ENCODE results near the gene NRBF2.

NRBF2 gene

DNA sequence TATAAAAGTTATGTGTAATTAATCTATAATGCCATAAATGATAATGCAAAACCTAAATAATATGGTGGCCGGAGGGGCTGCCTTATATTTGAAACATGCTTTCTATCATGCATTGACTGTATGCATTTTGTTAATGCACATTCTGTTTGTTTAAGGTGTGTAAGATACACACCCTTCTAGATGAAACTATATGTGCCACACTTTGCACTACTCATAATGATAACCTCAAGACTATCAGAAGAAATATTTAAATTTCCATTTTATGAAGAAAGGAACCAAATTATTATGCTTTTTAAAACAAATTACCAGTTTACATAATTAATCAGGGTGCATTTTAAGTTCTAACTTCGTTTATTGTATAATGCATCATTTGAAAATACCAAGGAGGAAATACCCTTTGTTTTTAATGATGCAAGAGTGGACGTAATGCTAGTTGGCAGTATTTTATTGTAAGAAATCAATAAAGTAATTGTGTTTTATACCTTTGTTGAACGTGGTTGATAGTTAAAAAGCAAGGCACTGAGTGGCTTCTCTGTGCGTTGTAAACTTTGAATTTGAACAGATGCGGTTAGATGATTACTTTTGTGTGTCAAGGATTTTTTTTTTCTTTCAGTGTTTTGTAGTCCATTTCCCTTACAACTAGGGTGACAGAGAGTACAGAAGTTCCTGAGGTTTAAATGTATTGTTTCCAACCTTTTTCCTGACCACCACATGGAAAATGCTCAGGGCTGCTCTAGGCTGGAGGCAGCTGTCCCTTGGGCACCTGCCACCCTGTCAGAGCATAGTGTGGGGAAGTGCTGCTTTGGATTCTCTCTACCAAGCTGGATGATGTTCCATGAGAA, 21.6 kb downstream of the NRBF2 start:
- TF ChIP-seq CTCF (IDR thresholded peaks at IDR 0.05): no peak

DNA sequence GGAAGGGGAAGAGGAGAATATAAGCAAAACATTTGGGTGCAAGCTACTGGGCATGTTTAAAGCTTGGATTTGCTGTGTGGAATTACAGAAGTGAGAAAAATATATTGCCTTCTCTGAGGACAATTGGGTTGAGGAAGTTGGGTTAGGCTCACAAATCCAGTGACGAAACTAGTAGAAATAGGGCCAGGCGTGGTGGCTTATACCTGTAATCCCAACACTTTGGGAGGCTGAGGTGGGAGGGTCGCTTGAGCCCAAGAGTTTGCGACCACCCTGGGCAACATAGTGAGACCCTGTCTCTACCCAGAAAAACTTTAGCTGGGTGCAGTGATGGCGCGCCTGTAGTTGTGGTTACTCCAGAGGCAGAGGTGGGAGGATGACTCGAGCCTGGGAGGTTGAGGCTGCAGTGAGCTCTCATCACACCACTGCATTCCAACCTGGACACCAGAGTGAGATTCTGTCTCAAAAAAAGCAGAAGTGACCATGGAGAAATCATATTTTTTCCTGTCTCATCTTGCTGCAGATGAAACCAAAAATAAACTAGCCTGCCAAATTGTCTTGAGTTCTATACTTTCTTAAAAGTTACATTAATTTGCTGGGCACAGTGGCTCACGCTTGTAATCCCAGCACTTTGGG, 22.4 kb downstream of the NRBF2 start:
- TF ChIP-seq CTCF (IDR thresholded peaks at IDR 0.05): no peak

- no peak for TF ChIP-seq CTCF (IDR thresholded peaks at IDR 0.05)
These were observed 23.1 kb downstream of the NRBF2 start for GRCh38 chr10:63156236-63156635.

DNA sequence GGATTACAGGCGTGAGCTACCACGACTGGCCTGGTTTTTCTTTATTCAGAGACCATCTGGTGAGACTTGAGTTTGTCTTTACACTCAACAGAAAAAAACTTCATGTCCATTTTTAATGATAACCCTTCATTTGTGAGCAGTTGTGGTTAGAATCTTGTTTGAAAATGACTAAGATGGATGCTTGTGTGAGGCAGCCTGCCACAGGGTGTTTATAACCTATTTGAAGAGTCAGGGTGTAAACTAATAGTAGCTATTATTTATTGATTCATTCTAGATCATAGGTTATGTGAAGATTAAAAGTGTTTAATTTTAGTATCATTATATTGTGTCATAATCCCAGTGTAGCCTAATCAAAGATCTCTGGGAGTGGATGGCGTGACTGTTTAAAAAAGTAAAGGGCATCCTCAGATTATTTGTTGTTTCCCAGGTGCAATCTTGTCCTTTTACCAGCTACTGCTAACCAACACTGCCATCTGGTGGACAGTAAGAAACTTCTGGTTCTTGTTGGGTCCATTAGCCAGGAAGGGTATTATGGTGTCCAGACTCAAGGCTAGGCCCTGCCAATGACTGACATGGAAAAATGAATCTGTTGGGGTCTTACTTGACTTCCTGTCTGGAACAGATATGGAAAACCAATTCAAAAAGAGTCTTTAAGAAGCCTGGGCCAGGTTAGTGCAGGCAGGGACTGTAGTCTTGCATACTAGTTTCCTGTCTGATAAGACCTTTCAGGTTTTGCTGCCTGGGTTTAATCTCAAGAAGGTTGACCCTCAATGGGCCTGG, 24.9 kb downstream of the NRBF2 start:
- peak; percentile 80 for TF ChIP-seq CTCF (IDR thresholded peaks at IDR 0.05)

DNA sequence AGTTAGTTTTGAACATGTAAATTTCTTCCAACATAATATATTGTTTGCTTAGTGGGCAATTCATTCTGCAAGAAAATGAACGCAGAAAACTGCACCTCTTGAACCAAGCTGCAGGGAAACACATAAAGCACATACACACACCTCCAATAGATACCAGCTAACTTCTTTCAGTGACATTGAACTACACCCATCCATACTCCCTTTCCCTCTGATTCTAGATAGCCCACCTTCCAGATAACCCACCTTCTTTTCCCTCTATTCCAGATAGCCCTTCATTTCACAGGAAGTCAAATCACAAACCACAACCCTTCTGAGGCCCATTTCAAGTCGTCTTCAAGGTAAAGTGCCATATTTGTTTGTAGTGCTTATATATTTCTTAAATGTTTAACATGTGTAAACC, 28.5 kb downstream of the NRBF2 start:
- TF ChIP-seq CTCF (IDR thresholded peaks at IDR 0.05): no peak

GRCh38 chr10:63164166-63164623, 31.1 kb downstream of the NRBF2 start:
- TF ChIP-seq CTCF (IDR thresholded peaks at IDR 0.05): no peak

GRCh38 chr10:63165249-63165648, 32.1 kb downstream of the NRBF2 start:
- no peak for TF ChIP-seq CTCF (IDR thresholded peaks at IDR 0.05)

Data from LNCAP (cell line).